HG03139 (cell line): ENCODE data around the gene FEV.

Experiments used
- ATAC-seq: cut with Tn5 transposase; IDR thresholded peaks from one replicate; pipeline ENCODE4 v1.9.1; 2021; ENCODE audit not compliant: unreplicated experiment

FEV gene

DNA sequence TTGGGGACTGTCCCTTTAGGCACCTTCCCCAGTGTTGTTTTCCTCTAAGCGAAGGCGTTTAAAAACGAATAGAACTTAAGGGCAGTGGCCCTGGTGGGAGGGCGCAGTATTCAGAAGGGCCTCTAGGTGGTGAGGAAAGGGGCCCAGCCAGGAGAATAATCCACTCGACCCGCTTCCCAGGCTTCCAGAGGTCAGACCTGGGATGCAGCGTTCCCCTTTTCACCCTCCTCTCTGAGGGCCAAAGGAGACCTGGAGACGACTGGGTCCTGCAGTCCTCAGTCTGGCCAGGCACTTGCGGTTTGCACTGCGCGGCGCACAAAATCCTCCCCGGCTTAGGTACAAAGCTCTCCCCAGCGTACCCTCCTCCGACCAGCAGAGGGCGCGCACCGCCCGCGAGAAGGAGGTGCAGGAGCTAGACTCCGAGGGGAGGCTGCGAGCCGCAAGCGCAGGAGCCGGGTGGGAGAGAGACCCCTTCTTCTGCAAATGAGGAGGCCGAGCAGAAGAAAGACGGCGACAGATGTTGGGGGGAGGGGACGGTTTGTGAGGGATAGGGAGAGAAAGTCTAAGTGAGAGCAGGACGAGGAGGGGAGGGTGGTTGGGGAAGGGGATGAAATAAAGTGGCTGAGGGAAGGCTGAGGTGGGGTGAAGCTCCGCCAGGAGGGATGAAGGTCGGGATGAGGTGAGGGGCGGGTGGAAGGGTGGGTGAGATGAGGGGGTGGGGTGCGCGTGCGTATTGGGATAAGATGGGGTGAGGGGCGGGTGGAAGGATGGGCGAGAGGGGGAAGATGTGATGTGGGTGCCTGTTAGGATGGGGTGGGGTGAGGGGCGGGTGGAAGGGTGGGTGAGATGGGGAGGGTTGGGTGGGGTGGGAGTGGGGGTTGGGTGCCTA lies 4.9 kb downstream of the FEV start:
- peak; percentile 76 for ATAC-seq

DNA sequence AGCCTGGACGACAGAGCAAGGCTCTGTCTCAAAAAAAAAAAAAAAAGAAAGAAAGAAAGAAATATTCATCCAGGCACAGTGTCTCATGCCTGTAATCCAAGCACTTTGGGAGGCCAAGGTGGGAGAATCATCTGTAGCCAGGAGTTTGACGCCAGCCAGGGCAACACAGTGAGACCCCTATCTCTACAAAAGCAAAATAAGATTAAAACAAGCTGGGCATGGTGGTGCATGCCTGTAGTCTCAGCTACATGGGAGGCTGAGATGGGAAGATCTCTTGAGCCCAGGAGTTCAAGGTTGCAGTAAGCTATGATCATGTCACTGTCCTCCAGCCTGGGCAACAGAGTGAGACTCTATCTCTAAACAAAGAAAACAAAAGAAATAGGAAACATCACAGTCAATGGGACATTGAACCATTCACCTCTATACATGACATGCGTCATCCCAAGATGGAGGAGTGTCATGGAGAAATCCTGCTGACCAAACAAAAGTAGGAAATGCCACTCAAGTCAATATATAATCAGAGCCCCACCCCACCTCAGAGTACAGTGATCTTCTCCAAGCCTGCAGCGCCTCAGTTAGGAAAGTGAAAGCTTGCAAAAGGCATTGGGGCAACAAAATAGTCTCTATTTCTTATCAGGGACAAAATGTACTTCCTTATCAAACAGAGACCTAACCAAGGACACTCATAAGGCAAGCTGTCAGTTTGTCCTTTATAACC lies 9.8 kb downstream of the FEV start:
- no peak for ATAC-seq

DNA sequence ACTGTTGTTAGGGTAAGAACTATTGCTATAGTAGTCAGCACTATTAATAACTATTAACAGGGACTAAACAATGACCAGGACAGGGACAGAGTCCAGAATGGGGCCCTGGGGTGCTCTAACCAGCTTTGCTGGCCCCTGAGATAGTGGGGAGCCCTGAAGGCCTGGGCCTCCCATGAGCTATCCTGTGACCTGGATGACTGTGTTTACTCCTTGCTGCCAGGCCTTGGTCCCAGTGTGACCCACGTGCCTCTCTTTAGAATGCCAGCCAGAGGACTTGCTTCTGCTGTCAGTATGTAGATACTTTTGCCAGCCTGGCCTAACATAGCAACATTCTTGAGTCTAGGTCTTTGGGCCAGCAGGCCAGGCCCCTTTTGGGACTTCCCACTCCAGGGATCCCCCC lies 14.1 kb downstream of the FEV start:
- no peak for ATAC-seq

DNA sequence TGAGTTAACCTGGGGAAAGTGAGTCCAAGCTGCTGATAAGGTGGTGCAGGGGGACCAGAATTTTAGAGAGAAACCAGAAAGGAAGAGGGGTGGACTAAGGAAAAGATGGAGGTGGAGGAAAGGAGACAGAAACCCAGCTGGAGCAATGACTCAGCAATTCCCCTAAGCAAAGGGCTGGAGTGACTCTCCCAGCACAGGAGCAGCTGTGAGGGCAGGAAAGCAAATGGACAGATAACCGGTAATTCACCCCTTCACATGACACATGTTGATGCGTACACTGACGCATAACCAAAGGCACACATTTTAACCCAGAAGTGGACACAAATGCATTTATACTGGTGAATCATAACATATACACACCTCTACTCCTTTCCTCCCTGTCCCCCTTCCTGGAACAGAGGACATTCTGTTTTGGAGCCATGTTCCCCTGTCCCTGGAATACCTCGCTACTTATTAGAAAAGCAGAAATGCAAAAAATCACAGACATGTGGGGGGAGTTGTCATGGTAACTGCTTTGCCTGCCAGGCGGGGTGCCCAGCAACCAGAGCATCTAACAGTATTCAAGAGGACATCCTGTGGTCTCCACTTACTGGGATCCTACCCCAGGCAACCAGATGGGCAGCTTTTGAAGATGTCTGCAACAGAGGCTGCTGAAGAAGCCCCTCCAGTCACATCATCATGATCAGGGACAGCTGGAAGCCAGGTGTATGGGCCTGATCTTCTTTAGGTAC lies 20.8 kb downstream of the FEV start:
- ATAC-seq, result no peak

DNA sequence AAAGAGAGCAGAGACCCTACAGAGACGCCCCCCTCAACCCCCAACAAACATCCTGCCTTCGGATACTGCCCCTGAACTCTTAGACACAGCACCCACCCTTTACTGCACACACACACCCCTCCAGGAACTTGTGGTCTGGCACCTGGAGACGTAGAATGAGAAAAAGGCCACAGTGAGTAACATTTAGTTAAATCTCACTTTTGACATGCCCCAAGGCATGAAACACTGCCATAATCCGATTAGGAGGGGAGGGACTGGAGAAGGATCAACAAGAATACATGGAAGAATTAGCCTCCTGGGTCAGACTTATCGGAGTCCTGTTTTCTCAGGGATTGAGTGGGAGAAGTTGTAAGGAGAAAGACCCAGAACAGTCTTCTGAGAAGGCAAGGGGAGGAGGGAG lies 21.4 kb downstream of the FEV start:
- no peak for ATAC-seq

DNA sequence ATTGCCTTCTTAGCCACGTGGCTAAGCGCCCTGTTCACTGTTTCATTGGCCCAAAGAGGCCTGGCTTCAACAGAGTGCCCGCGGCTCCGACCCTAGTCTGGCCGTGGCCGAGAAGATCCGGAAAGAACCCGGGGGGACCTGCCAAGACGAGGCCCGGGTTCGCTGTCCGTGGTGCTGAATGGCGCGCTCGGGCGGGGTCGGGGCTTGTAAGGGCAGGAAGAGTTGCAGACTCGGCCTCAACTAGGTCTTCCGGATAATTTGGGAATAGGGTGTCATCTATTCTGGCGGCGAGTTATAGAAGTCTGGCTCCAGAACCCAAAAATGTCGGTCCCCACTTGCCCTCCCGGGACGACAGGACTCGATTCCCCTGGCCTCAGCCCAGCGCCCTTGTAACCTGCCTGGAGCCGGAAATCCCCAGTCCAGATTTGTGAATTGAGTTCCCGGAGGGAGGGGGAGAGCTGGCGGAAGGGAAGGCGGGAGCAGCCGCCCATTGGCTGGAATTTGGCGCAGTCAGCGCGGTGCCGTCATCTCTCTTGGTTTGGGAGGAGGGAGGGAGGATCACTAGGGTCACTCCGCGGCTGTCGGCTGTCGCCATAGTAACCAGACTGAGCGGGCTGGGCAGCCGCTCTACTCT lies 22.0 kb downstream of the FEV start:
- no peak for ATAC-seq

DNA sequence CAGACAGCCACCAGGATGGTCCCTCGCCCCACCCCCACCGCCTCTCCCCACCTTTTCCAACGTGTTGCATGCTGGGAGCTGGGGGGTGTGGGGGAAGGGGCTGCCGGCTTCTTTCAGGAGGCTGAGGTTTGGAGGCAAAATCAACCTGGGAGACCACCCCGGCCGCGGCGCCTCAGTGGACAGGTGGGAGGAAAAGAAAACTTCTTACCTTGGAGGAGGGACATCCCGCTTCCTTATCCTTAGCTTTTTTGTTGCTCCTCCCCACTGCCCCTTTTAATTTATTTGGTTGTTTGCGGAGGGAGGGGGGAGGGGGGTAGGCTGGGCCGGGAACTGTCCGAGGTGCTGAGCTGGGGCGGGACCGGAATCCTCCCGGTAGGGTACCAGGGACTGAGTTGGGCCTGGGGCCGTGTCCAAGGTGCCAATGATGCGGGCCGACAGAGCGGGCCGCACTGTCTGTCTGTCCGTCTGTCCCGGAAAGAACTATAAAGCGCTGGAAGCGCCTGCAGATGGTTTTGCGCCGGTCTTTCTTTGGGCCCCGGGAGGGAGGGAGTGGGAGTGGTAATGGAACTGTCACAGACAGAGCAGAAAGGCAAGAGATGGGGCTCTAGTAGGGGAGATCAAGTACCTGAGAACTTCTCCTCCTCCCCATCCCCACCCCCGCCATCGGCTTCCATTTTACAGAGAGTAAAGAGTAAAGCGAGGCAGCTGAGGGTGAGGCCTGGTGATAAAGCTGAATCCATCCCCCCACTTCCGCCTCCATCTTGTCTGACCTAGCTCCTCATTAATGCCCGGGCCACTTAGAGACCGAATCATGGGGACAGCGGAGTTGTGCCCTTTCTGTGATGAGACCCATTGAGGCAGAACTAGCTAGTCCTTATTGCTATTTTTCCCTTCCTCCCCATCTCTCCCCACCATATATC lies 23.1 kb downstream of the FEV start:
- ATAC-seq, result no peak

DNA sequence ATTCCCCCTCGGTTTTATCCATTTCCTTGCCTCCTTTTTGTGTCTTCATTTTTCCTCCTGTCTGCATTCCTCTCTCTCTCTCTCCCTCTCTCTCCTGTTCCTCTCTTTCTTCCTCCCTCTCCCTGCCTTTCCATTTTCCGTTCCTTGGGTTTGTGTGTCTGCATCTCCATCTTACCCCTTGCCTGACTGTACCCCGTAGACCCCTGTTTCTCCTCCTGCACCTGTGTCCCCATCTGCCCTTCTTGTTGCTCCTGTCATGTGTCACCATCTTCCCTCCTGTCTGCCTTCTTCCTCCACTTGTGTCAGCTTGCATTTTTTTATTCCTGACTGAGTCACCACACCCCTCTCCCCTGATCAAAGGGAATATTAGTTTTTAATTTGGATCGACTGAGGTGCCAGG lies 23.8 kb downstream of the FEV start:
- ATAC-seq, result no peak

DNA sequence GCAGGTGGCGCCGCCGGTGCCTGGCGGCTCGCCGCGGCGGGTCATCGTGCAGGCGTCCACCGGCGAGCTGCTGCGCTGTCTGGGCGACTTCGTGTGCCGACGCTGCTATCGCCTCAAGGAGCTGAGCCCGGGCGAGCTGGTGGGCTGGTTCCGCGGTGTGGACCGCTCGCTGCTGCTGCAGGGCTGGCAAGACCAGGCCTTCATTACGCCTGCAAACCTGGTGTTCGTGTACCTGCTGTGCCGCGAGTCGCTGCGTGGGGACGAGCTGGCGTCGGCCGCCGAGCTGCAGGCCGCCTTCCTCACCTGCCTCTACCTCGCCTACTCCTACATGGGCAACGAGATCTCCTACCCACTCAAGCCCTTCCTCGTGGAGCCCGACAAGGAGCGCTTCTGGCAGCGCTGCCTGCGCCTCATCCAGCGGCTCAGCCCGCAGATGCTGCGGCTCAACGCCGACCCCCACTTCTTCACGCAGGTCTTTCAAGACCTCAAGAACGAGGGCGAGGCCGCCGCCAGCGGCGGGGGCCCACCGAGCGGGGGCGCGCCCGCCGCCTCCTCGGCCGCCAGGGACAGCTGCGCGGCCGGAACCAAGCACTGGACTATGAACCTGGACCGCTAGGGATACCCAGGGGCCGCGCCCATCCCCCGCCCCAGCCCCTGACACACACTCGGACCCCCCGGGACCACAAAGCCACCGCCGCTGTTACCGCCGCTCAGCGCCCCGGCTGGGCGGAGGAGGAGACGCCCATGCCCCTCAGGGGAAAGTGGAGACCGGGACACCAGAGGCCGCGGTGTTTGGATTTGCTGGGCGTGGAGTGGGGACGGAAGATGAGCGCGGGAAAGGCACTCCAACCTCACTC lies 24.4 kb downstream of the FEV start:
- ATAC-seq, result no peak

DNA sequence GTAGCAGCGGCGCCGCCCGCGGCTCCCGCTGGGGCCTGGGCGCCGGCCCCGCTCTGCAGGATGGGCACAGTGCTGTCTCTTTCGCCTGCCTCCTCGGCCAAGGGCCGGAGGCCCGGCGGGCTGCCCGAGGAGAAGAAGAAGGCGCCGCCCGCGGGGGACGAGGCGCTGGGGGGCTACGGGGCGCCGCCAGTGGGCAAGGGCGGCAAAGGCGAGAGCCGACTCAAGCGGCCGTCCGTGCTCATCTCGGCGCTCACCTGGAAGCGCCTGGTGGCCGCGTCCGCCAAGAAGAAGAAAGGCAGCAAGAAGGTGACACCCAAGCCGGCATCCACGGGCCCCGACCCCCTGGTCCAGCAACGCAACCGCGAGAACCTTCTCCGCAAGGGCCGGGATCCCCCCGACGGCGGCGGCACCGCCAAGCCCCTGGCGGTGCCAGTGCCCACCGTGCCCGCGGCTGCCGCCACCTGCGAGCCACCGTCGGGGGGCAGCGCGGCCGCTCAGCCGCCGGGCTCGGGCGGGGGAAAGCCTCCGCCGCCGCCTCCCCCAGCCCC lies 25.1 kb downstream of the FEV start:
- no peak for ATAC-seq

DNA sequence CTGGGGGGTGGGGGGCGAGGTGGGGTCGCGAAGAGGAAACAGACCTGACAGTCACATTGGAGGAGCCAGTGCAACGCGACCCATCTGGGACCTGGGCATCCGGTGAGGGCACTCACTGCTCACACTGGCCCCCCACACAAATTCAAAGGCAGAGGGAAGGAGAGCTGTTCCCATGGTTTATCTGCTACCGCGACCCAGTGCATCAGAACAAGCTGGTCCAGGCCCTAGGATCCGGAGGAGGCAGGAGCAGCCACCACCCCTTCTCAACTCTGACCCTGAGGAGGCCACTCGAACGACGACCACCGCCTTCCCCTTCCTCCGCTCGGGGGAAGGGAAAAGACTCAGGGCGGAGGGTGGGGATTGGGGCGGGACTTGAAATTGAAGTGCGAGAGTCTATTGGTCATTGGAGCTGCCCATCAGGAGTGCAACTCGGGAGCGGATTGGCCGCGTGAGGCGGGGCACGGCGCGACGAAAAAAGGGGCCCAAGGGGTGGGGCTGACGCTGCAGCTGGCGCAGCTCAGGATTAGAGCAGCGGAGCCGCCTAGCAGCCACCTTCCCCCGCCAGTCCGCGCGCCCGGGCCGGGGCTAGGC lies 25.7 kb downstream of the FEV start, which contains the start of gene CDK5R2:
CDK5R2 (plus strand) TSS at position 526 of the 591 bp plus-strand sequence. CDS start 155 bp downstream, outside the sequence.
- peak; percentile 96 for ATAC-seq

DNA sequence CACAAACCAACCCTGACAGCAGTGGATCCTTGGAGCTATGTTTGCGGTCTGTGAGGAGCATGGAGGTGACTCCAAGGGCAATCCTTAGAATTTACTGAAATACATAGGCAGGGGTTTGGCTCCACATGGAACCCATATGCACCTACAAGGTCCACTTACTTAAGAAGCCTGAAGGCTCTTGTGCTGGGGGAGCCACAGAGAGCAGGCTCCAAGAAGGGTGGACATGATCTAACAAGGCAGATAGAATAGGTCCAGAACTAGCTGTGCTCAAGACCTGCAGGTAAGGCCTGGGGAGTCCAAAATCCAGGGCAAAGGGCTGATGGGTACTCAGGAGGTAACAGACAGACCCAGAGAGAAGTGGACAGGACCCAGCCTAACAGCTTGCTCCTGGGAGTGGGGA lies 26.7 kb downstream of the FEV start:
- ATAC-seq, result no peak

DNA sequence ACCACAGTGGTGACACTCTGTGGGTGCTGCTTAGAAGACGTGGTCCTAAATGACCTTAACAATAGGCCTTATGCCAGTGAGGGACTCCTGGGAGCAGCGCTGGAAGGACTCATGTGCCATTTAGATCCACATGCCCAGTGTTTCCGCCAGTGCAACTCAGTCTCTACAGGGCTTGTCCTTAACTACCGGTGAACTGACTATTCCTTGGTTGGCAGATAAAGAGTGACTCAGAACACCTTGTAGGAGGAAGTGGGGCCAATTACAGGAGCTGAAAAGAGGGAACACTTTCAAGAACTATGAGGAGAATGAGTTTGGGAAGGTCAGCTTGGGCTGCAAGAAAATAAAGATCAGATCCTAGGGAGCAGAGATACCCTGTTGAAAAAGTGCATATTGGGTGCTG lies 27.3 kb downstream of the FEV start:
- ATAC-seq, result no peak

DNA sequence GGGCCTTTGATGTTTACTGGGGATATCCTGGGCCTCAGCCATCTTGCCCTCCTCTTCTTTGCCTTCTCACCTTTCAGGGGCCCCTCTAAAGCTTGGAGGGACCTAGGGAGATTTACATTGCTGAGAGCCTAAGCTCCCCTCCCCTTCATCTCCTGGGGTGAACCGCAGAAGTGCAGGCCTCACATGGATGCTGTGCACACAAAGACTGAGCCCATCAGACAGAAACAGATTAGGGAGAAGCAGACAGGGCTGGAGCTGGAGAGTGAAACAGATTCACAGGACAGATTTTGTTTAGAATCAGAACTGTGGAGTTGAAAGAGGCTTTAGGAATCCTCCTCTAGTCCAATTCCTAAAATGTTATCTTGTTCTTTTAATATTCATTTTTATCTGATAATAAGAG lies 28.9 kb downstream of the FEV start:
- ATAC-seq, result no peak

DNA sequence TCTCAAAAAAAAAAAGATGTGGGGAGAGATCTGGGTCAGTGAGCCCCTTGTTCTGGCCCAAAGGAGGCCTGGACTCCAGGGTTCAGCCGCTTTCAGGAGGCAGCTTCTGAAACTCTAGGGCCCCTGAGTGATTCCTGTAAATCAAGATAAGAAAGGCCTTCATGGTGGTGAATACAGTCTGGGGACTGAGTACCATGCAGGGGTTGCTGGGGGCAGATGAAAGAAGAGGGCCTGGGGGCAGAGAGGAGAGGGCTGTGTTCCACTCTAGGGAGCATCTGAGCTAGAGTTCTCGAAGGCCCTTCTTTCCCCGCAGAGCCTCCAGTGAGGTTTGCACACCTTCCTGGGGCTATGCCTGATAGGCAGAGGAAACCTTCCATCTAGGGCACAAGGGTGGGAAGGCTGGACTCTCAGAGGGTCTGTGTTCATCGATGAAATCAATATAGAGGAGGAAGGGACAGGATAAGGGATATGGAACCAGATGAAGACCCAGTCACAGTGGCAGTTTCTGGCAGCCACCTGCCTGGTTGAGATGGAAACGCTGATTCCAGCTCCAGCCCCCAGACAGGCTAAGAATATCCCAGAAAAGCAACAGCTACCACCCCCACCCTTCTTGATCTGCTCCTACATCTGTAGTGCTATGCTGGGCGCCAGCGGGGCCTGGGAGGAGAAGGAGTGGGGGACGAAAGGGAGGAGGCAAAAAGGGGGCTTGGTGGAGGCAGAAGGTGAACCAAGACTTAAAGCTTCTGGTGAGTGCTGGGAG lies 30.3 kb downstream of the FEV start:
- ATAC-seq, result no peak

DNA sequence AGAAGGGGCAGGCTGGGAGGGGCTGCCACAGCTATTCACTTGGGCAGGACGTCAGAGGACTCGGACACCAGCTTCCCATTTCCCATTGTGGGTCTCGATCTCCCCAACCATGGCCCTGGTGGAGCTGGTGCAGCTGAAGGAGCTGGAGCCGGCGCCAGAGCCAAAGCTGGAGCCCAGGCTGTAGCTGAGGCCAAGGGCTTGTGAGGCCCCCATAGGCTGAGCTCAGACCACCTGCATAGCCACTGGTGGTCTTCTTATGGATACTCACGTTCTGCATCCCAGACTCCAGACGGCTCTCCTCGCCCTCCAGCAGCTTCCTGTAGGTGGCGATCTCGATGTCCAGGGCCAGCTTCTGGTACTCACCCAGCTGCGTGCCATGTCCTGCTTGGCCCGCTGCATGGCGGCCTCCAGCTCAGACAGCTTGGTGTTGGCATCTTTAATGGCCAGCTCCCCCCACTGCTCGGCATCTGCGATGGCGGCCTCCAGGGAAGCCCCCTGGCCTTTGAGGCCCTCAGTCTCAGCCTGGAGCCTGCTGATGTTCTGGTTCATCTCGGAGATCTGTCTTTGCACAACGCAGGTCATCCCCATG lies 31.5 kb downstream of the FEV start:
- no peak for ATAC-seq

DNA sequence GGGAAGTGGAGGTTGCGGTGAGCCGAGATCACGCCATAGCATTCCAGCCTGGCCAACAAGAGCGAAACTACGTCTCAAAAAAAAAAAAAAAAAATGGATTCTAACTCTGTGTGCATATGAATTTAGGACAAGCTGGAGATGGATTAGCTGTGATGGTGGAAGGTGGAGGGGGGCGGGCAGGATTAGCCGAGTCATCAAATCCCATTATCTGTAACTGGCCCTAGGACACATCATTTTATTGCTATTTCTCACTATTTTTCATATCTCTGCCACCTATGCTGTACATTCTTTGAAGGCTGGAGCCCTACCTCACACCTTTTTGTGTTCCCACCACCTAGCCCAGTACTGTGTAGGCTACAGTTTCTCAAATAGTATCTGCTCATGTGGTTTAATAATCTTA lies 32.8 kb downstream of the FEV start:
- no peak for ATAC-seq
